ENCODE measurements around the gene NLRP7.

The NLRP7 gene

GRCh38 chr19:54937926-54938325, 9.4 kb downstream of the NLRP7 start:
- H3K27me3 ChIP-seq (ENCODE audit: insufficient read depth, low read length) = no peaks in the 10 kb centered on the region
- H3K79me2 ChIP-seq (ENCODE audit: insufficient read depth, low read length) = no peaks in the 10 kb centered on the region
- peak overlapping the region; percentile 57 for H3K4me2 ChIP-seq (ENCODE audit: low read length)
- H3K9ac ChIP-seq (ENCODE audit: low read length) = peak overlapping the region; percentile 13; the same call in 1 of the 2 replicates
- H3K36me3 ChIP-seq (ENCODE audit: insufficient read depth, low read length) = peaks cover 44% of the 10 kb centered on the region
- H3K4me1 ChIP-seq (ENCODE audit: insufficient read depth, low read length, severe bottlenecking) = peaks cover 54% of the 10 kb centered on the region
- no peaks in the 10 kb centered on the region for H3K9me2 ChIP-seq (ENCODE audit: low read depth, low read length)
- no peak overlapping the region for H2AFZ ChIP-seq (ENCODE audit: low read length)
- peaks cover 5% of the 10 kb centered on the region for H3K9me3 ChIP-seq (ENCODE audit: low read length)
- H4K20me1 ChIP-seq (ENCODE audit: insufficient read depth, low read length) = no peaks in the 10 kb centered on the region
- H3K27ac ChIP-seq (ENCODE audit: low read depth, low read length, poor library complexity, severe bottlenecking) = peak overlapping the region; percentile 79
- no peak for TF ChIP-seq EZH2 (IDR thresholded peaks at IDR 0.05; ENCODE audit: borderline replicate concordance, low read length)
- TF ChIP-seq, protein P1, sequence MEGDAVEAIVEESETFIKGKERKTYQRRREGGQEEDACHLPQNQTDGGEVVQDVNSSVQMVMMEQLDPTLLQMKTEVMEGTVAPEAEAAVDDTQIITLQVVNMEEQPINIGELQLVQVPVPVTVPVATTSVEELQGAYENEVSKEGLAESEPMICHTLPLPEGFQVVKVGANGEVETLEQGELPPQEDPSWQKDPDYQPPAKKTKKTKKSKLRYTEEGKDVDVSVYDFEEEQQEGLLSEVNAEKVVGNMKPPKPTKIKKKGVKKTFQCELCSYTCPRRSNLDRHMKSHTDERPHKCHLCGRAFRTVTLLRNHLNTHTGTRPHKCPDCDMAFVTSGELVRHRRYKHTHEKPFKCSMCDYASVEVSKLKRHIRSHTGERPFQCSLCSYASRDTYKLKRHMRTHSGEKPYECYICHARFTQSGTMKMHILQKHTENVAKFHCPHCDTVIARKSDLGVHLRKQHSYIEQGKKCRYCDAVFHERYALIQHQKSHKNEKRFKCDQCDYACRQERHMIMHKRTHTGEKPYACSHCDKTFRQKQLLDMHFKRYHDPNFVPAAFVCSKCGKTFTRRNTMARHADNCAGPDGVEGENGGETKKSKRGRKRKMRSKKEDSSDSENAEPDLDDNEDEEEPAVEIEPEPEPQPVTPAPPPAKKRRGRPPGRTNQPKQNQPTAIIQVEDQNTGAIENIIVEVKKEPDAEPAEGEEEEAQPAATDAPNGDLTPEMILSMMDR (IDR thresholded peaks at IDR 0.05; ENCODE audit: low read length) = no peak
- peak overlapping the region; percentile 55 for H3K4me3 ChIP-seq (ENCODE audit: low read depth, low read length, poor library complexity, severe bottlenecking)
- H3F3A ChIP-seq (ENCODE audit: insufficient read depth, low read length) = no peaks in the 10 kb centered on the region

GRCh38 chr19:54928299-54928698, 19.0 kb downstream of the NLRP7 start:
- Histone ChIP-seq H2AFZ (ENCODE audit: low read length) (no peak overlapping the region), H3K4me1 (ENCODE audit: insufficient read depth, low read length, severe bottlenecking) (peaks cover under 1% of the 10 kb centered on the region), H3K4me3 (ENCODE audit: low read depth, low read length, poor library complexity, severe bottlenecking) (no peak overlapping the region), H3K79me2 (ENCODE audit: insufficient read depth, low read length) (no peaks in the 10 kb centered on the region), H3K36me3 (ENCODE audit: insufficient read depth, low read length) (peaks cover 90% of the 10 kb centered on the region), H3K27ac (ENCODE audit: low read depth, low read length, poor library complexity, severe bottlenecking) (no peak overlapping the region), H3K9ac (ENCODE audit: low read length) (no peak overlapping the region), H3K4me2 (ENCODE audit: low read length) (no peak overlapping the region), H3K9me2 (ENCODE audit: low read depth, low read length) (no peaks in the 10 kb centered on the region), H3K9me3 (ENCODE audit: low read length) (peaks cover 4% of the 10 kb centered on the region; the same call in 1 of the 2 replicates), H3K27me3 (ENCODE audit: insufficient read depth, low read length) (no peaks in the 10 kb centered on the region), H4K20me1 (ENCODE audit: insufficient read depth, low read length) (no peaks in the 10 kb centered on the region), H3F3A (ENCODE audit: insufficient read depth, low read length) (no peaks in the 10 kb centered on the region)
- no peak for TF ChIP-seq EZH2 (IDR thresholded peaks at IDR 0.05; ENCODE audit: borderline replicate concordance, low read length)
- TF ChIP-seq, protein P1 (IDR thresholded peaks at IDR 0.05; ENCODE audit: low read length) = no peak

- H2AFZ ChIP-seq (ENCODE audit: low read length) = no peak overlapping the region
- TF ChIP-seq, protein P1 (IDR thresholded peaks at IDR 0.05; ENCODE audit: low read length) = no peak
- no peak overlapping the region for H3K9ac ChIP-seq (ENCODE audit: low read length)
Measured at GRCh38 chr19:54923276-54923675, 24.1 kb downstream of the NLRP7 start.

More at GRCh38 chr19:54923276-54923675, 24.1 kb downstream of the NLRP7 start:
- no peak overlapping the region for H3K27ac ChIP-seq (ENCODE audit: low read depth, low read length, poor library complexity, severe bottlenecking)
- no peak overlapping the region for H3K4me2 ChIP-seq (ENCODE audit: low read length)
- no peaks in the 10 kb centered on the region for H3K27me3 ChIP-seq (ENCODE audit: insufficient read depth, low read length)
- no peak overlapping the region for H3K4me3 ChIP-seq (ENCODE audit: low read depth, low read length, poor library complexity, severe bottlenecking)
- no peaks in the 10 kb centered on the region for H3K4me1 ChIP-seq (ENCODE audit: insufficient read depth, low read length, severe bottlenecking)
- no peaks in the 10 kb centered on the region for H3F3A ChIP-seq (ENCODE audit: insufficient read depth, low read length)
- H3K9me3 ChIP-seq (ENCODE audit: low read length) = peaks cover 3% of the 10 kb centered on the region; the same call in 1 of the 2 replicates
- no peaks in the 10 kb centered on the region for H3K9me2 ChIP-seq (ENCODE audit: low read depth, low read length)
- peaks cover 57% of the 10 kb centered on the region for H3K36me3 ChIP-seq (ENCODE audit: insufficient read depth, low read length)
- no peaks in the 10 kb centered on the region for H4K20me1 ChIP-seq (ENCODE audit: insufficient read depth, low read length)
- H3K79me2 ChIP-seq (ENCODE audit: insufficient read depth, low read length) = no peaks in the 10 kb centered on the region

Measured in OCI-LY1 (cell line).